Muscle of back (tissue), 11 donors: Measurements from ENCODE around the gene ENDOD1. TPM values are rescaled to one million over a fixed set of nuclear protein-coding genes. Genes with fewer than 3 reads are reported as not detected.

Source experiments
- DNase-seq, 3 donors: peaks; one replicate each; pipeline versions ENCODE4 v3.0.0 to v3.0.0-alpha.2; 2013
- polyA plus RNA-seq, 10 donors: library from polyadenylated mRNA; unstranded; fragments of 120-200 nt; gene quantifications; one replicate each; pipeline ENCODE4 v1.2.1, GENCODE V29; 2013; ENCODE audit not compliant: insufficient read length in 10 of 10

ENDOD1 gene
- polyA plus RNA-seq, 10 donors: 53.1 to 89.3 (median 63.0) TPM

GRCh38 chr11:95074792-95075563, 14.7 kb upstream of the ENDOD1 start:
- peak; percentile 45 to 58 (median 50) for DNase-seq

GRCh38 chr11:95076416-95076815, 13.2 kb upstream of the ENDOD1 start:
- DNase-seq: no peak

- DNase-seq: no peak
These were observed 12.7 kb upstream of the ENDOD1 start for GRCh38 chr11:95076981-95077380.

- DNase-seq: no peak
These were observed 11.1 kb upstream of the ENDOD1 start for GRCh38 chr11:95078526-95078925.

- DNase-seq: no peak
These were observed 8.6 kb upstream of the ENDOD1 start for GRCh38 chr11:95081010-95081409.

- no peak for DNase-seq
These were observed 8.2 kb upstream of the ENDOD1 start for GRCh38 chr11:95081412-95081811.

- DNase-seq: no peak
These were observed 7.1 kb upstream of the ENDOD1 start for GRCh38 chr11:95082576-95083001.

GRCh38 chr11:95084509-95084908, 5.1 kb upstream of the ENDOD1 start:
- no peak for DNase-seq

- no peak for DNase-seq
These were observed 4.4 kb upstream of the ENDOD1 start for GRCh38 chr11:95085117-95085816.

- no peak for DNase-seq
These were observed 3.5 kb upstream of the ENDOD1 start for GRCh38 chr11:95086151-95086550.

- DNase-seq: no peak
These were observed 2.6 kb upstream of the ENDOD1 start for GRCh38 chr11:95086836-95087570.

- no peak for DNase-seq
These were observed 563 bp upstream of the ENDOD1 start for GRCh38 chr11:95088946-95089619.

GRCh38 chr11:95091663-95092180, 2.1 kb downstream of the ENDOD1 start:
- DNase-seq: no peak

- DNase-seq: no peak
These were observed 3.1 kb downstream of the ENDOD1 start for GRCh38 chr11:95092549-95093324.

GRCh38 chr11:95093548-95093947, 3.9 kb downstream of the ENDOD1 start:
- no peak for DNase-seq

- DNase-seq: no peak
These were observed 6.4 kb downstream of the ENDOD1 start for GRCh38 chr11:95095858-95096587.

GRCh38 chr11:95097209-95097608, 7.6 kb downstream of the ENDOD1 start:
- no peak for DNase-seq

GRCh38 chr11:95098826-95099225, 9.2 kb downstream of the ENDOD1 start:
- no peak for DNase-seq

- no peak for DNase-seq
These were observed 10.6 kb downstream of the ENDOD1 start for GRCh38 chr11:95100191-95100648.
